Dermis blood vessel endothelial cell (primary cell): ENCODE data around the gene ELMO1. TPM values are rescaled to one million over a fixed set of nuclear protein-coding genes. Genes with fewer than 3 reads are reported as not detected.

ENCODE experiments used
- DNase-seq: peaks from one replicate; pipeline ENCODE4 v3.0.0; 2010
- total RNA-seq: library from RNA; depleted of rRNA; stranded (reverse); fragments of >200 nt; gene quantifications from 2 replicates; pipeline ENCODE4 v1.2.3, GENCODE V29; 2014

Gene ELMO1
- total RNA-seq, 1 donor from 2014 or later = 109 TPM

GRCh38 chr7:36863901-36864701, 584.6 kb downstream of the ELMO1 start:
- DNase-seq = no peak

- DNase-seq = no peak
Measured at GRCh38 chr7:36862771-36863261, 585.8 kb downstream of the ELMO1 start.

GRCh38 chr7:36861656-36862055, 587.0 kb downstream of the ELMO1 start:
- no peak for DNase-seq

- DNase-seq = no peak
Measured at GRCh38 chr7:36860681-36861080, 588.0 kb downstream of the ELMO1 start.

GRCh38 chr7:36855330-36855729, 593.3 kb downstream of the ELMO1 start:
- DNase-seq = no peak

GRCh38 chr7:36854652-36855051, 594.0 kb downstream of the ELMO1 start:
- no peak for DNase-seq

- DNase-seq = no peak
Measured at GRCh38 chr7:36852931-36853330, 595.7 kb downstream of the ELMO1 start.

- no peak for DNase-seq
Measured at GRCh38 chr7:36852017-36852416, 596.6 kb downstream of the ELMO1 start.

- no peak for DNase-seq
Measured at GRCh38 chr7:36851382-36851781, 597.3 kb downstream of the ELMO1 start.

- no peak for DNase-seq
Measured at GRCh38 chr7:36847946-36848345, 600.7 kb downstream of the ELMO1 start.

GRCh38 chr7:36844374-36844773, 604.3 kb downstream of the ELMO1 start:
- no peak for DNase-seq

GRCh38 chr7:36840904-36841303, 607.8 kb downstream of the ELMO1 start:
- DNase-seq = no peak

- DNase-seq = no peak
Measured at GRCh38 chr7:36838616-36839225, 609.9 kb downstream of the ELMO1 start.

- DNase-seq = no peak
Measured at GRCh38 chr7:36831049-36831448, 617.6 kb downstream of the ELMO1 start.

- DNase-seq = no peak
Measured at GRCh38 chr7:36827726-36828703, 620.6 kb downstream of the ELMO1 start.

GRCh38 chr7:36825501-36825900, 623.2 kb downstream of the ELMO1 start:
- no peak for DNase-seq

GRCh38 chr7:36823353-36823752, 625.3 kb downstream of the ELMO1 start:
- no peak for DNase-seq

- DNase-seq = no peak
Measured at GRCh38 chr7:36821617-36822016, 627.0 kb downstream of the ELMO1 start.

- DNase-seq = no peak
Measured at GRCh38 chr7:36820527-36821170, 628.0 kb downstream of the ELMO1 start.

- no peak for DNase-seq
Measured at GRCh38 chr7:36819639-36820038, 629.0 kb downstream of the ELMO1 start.

- no peak for DNase-seq
Measured at GRCh38 chr7:36814311-36814710, 634.4 kb downstream of the ELMO1 start.

- no peak for DNase-seq
Measured at GRCh38 chr7:36811807-36812206, 636.9 kb downstream of the ELMO1 start.
